GM23248 (cell line): ENCODE data around the gene BATF. TPM values are rescaled to one million over a fixed set of nuclear protein-coding genes. Genes with fewer than 3 reads are reported as not detected.

Experiments
- DNase-seq: peaks from one replicate; pipeline ENCODE4 v3.0.0-alpha.2; 2015
- H2AFZ ChIP-seq: fragments of 200-600 bp; sonication (generic); 2 replicates; pipeline ENCODE4 v1.6.1; 2016; ENCODE audit warnings: antibody characterized with exemption
- H3F3A ChIP-seq: fragments of 200-600 bp; sonication (generic); 2 replicates; pipeline ENCODE4 v1.6.1; 2016; ENCODE audit warnings: mild to moderate bottlenecking, antibody characterized with exemption, mixed run types; ENCODE audit not compliant: insufficient read depth
- H3K27ac ChIP-seq: fragments of 200-600 bp; sonication (generic); 2 replicates; pipeline ENCODE4 v1.5.1; 2016; ENCODE audit warnings: mild to moderate bottlenecking
- H3K27me3 ChIP-seq: fragments of 200-600 bp; sonication (generic); replicated peaks from 2 replicates; pipeline ENCODE4 v1.6.1; 2016; ENCODE audit warnings: mild to moderate bottlenecking; ENCODE audit not compliant: insufficient read depth
- H3K36me3 ChIP-seq: fragments of 200-600 bp; sonication (generic); 2 replicates; pipeline ENCODE4 v1.6.1; 2016; ENCODE audit warnings: low read depth, mild to moderate bottlenecking
- H3K4me1 ChIP-seq: fragments of 200-600 bp; sonication (generic); 2 replicates; pipeline ENCODE4 v1.6.1; 2016; ENCODE audit warnings: mild to moderate bottlenecking; ENCODE audit not compliant: insufficient read depth
- H3K4me2 ChIP-seq: fragments of 200-600 bp; sonication (generic); one replicate; pipeline ENCODE4 v1.6.1; 2016; ENCODE audit warnings: mild to moderate bottlenecking; ENCODE audit not compliant: unreplicated experiment
- H3K4me3 ChIP-seq: fragments of 200-600 bp; sonication (generic); 2 replicates; pipeline ENCODE4 v1.5.1; 2016; ENCODE audit warnings: mild to moderate bottlenecking
- H3K79me2 ChIP-seq: fragments of 200-600 bp; sonication (generic); 2 replicates; pipeline ENCODE4 v1.6.1; 2016; ENCODE audit warnings: mild to moderate bottlenecking; ENCODE audit not compliant: insufficient read depth
- H3K9ac ChIP-seq: fragments of 200-600 bp; sonication (generic); 2 replicates; pipeline ENCODE4 v1.6.1; 2016; ENCODE audit warnings: mild to moderate bottlenecking
- H3K9me2 ChIP-seq: fragments of 200-600 bp; sonication (generic); 2 replicates; pipeline ENCODE4 v1.6.1; 2016; ENCODE audit warnings: mixed run types, mild to moderate bottlenecking, moderate library complexity; ENCODE audit not compliant: insufficient read depth
- H3K9me3 ChIP-seq: fragments of 200-600 bp; sonication (generic); one replicate; pipeline ENCODE4 v1.6.1; 2017; ENCODE audit warnings: low read depth
- H4K20me1 ChIP-seq: fragments of 200-600 bp; sonication (generic); 2 replicates; pipeline ENCODE4 v1.6.0; 2016; ENCODE audit not compliant: insufficient read depth
- EZH2 ChIP-seq: fragments of 200-600 bp; sonication (generic); IDR thresholded peaks from 2 replicates; pipeline ENCODE4 v1.6.1; 2018; ENCODE audit warnings: antibody characterized with exemption, mild to moderate bottlenecking; ENCODE audit not compliant: insufficient read depth, poor library complexity, severe bottlenecking
- EZH2phosphoT487 ChIP-seq: fragments of 200-600 bp; sonication (generic); IDR thresholded peaks from 2 replicates; pipeline ENCODE4 v1.6.1; 2018; ENCODE audit warnings: antibody characterized with exemption, moderate library complexity, mild to moderate bottlenecking, low read depth; ENCODE audit not compliant: insufficient read depth
- WGBS, 2 experiments: methylation state at CpG; one replicate each; pipeline ENCODE4 v1.1.6; 2015 to 2017; ENCODE audit warnings: low lambda C conversion rate in 2 of 2, low coverage in 1 of 2; ENCODE audit errors: missing lambda C conversion rate in 2 of 2; 5-methylcytosine and 5-hydroxymethylcytosine counted together
- in situ Hi-C: fragments of 300-500 bp; cut with MboI; formaldehyde crosslinking; loops from 2 replicates; pipeline ENCODE4 v1.15.0; 2020
- polyA plus RNA-seq: library from polyadenylated mRNA; unstranded; fragments of >200 nt; fragmentation: Nextera tagmentation; extraction: Ambion mirVana; gene quantifications from 2 replicates; pipeline ENCODE4 v1.2.1, GENCODE V29; 2016
- total RNA-seq: library from RNA; depleted of rRNA; stranded (reverse); fragments of >200 nt; shearing (Covaris generic); gene quantifications from 2 replicates; pipeline ENCODE4 v1.2.3, GENCODE V29; 2014

BATF gene
- total and polyA plus RNA-seq, 2 experiments from 2014 or later: not detected

DNA sequence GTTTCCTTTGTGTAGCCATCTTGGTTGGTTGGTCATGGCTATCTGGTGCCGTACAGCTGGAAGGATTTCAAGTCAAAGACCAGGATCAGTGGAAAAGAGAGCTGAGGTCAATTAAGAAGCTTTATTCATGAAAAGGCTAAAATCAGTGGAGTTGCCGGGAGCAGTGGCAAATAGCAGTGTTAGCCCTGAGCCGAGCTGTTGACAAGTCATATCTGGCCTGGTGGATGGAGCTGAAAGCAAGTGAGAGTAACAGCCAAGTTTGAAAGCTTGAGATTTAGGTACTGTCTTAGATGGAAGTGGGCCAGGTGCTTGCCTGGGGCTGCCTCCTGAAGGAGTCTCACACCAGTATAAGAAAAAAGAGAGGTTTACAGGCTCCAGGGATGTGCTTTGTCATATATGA, 9.0 kb downstream of the BATF start:
- no peaks in the 10 kb centered on the region for H3K79me2 ChIP-seq
- no peak overlapping the region for H2AFZ ChIP-seq
- H3K9me2 ChIP-seq: no peaks in the 10 kb centered on the region
- H3K4me2 ChIP-seq: no peak overlapping the region
- H3K4me3 ChIP-seq: no peak overlapping the region
- DNase-seq: no peak
- peaks cover 16% of the 10 kb centered on the region; the same call in 1 of the 2 replicates for H3F3A ChIP-seq
- no peak overlapping the region for H3K27ac ChIP-seq
- H4K20me1 ChIP-seq: no peaks in the 10 kb centered on the region
- no peak overlapping the region for H3K9ac ChIP-seq
- no peaks in the 10 kb centered on the region for H3K36me3 ChIP-seq
- peaks cover 9% of the 10 kb centered on the region for H3K4me1 ChIP-seq
- in situ Hi-C loops: no loop called here
- H3K9me3 ChIP-seq: no peaks in the 10 kb centered on the region
- 96 to 99% methylated on average over 3 of the region's 3 CpGs for WGBS, 2 experiments
- no peak for TF ChIP-seq EZH2
- TF ChIP-seq EZH2phosphoT487: no peak
- no peaks in the 10 kb centered on the region for H3K27me3 ChIP-seq

DNA sequence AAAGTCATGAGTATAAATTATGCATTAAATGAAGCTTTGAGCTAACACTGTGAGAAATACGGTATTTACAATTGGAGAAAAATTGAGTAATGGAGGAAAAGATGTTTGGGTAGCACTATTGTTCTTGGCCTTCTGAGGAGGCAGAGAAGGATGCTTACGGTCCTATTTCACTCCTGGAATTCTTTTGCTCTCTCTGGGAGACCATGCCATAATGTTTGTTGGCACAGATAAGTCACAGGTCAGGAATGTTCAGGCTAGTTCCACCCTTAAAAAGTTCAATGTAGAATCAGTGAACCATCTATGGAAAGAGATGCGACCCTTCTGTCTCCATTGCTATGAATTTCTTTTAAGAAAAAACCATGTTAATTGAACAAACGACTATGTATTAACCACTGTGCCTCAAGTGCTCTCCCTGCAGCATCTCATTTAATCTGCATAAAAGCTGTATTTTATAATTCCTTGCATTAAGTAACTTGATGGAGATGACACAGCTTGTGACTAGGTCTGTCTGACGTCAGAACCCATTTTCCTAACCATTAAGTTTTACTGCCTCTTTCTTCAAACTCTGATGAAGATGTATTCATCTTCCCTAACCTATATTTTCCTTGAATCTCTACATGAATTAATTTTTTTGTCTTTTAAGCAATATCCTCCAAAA, 9.5 kb downstream of the BATF start:
- no peak overlapping the region for H3K4me2 ChIP-seq
- H3K4me1 ChIP-seq: peaks cover 10% of the 10 kb centered on the region
- TF ChIP-seq EZH2phosphoT487 (no peak), EZH2 (no peak)
- H3K9me2 ChIP-seq: no peaks in the 10 kb centered on the region
- no peaks in the 10 kb centered on the region for H4K20me1 ChIP-seq
- 74 to 76% methylated on average over 5 of the region's 5 CpGs for WGBS, 2 experiments
- no peaks in the 10 kb centered on the region for H3K27me3 ChIP-seq
- H3K9me3 ChIP-seq: no peaks in the 10 kb centered on the region
- no peak overlapping the region for H2AFZ ChIP-seq
- no peak for DNase-seq
- no peak overlapping the region for H3K9ac ChIP-seq
- no peak overlapping the region for H3K4me3 ChIP-seq
- no peak overlapping the region for H3K27ac ChIP-seq
- H3F3A ChIP-seq: peaks cover 17% of the 10 kb centered on the region; the same call in 1 of the 2 replicates
- no peaks in the 10 kb centered on the region for H3K36me3 ChIP-seq
- in situ Hi-C loops: no loop called here
- H3K79me2 ChIP-seq: no peaks in the 10 kb centered on the region

DNA sequence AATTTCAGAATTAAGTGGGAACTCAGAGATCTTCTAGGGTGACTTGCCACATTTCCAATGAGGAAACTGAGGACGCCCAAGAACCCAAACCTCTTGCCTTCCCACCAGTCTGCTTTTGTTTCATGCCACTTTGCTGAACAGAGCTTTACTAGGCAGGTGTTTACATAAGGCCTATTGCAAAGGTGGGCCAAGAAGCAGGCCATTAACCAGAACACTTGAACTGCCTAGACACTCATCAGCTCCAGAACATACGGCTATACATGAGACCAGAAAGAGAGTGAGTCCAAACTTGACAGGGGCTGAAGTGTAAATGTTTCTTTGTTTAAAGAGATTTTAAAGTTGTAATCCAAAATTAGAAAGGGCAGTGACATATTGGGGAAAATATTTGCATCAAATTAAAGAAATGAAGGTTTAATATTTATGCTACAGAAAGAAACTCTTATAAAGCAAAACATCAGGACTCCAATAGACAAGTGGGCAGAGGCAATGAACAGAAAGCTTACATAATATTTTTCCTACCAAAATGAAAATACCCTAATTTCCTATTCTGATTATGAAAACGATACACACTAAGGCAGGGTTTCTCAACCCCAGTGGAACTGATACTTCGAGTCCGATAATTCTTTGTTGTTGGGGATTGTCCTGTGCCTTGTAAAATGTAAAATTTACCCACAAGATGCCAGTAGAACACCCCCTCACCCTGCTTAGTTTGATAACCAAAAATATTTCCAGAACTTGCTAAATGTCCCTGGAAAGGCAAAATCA, 11.7 kb downstream of the BATF start:
- no peaks in the 10 kb centered on the region for H3K79me2 ChIP-seq
- H3F3A ChIP-seq: peaks cover 17% of the 10 kb centered on the region; the same call in 1 of the 2 replicates
- no peak for DNase-seq
- H2AFZ ChIP-seq: no peak overlapping the region
- H3K4me1 ChIP-seq: peaks cover 10% of the 10 kb centered on the region
- no peak overlapping the region for H3K9ac ChIP-seq
- no peaks in the 10 kb centered on the region for H3K27me3 ChIP-seq
- H3K4me2 ChIP-seq: no peak overlapping the region
- H3K27ac ChIP-seq: no peak overlapping the region
- no peaks in the 10 kb centered on the region for H3K36me3 ChIP-seq
- TF ChIP-seq EZH2 (no peak), EZH2phosphoT487 (no peak)
- no peaks in the 10 kb centered on the region for H3K9me3 ChIP-seq
- H3K9me2 ChIP-seq: no peaks in the 10 kb centered on the region
- 71 to 73% methylated on average over 5 of the region's 5 CpGs for WGBS, 2 experiments
- no peaks in the 10 kb centered on the region for H4K20me1 ChIP-seq
- in situ Hi-C loops: no loop called here
- no peak overlapping the region for H3K4me3 ChIP-seq

DNA sequence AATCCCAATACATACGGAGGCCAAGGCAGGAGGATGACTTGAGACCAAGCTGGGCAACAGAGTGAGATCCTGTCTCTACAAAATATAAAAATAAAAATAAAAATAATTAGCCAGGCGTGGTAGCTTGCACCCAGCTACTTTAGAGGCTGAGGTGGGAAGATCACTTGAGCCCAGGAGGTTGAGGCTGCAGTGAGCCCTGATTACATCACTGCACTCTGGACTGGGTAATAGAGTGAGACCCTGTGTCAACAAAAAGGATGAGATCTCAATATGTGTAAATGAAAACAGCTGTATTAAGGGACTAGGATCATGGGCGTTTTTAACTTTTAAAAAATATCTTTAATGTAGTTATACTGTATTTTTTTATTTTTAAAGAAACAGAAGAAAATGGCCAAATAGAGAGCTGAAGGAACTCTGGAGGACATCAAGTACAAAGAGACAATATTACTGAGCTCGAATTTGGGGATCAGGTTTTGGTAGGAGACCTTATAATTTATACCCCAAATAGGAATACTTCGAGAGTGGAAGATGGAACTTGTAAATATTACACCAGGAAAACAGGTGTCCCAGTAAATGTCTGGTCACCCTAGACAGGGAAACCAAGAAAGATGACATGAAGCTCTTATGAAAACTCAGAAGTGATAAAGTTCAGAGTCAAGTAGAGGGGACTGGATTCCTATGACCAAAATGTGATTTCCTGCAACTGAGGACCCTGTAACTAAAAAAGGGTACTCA, 13.1 kb downstream of the BATF start:
- H3K36me3 ChIP-seq: no peaks in the 10 kb centered on the region
- WGBS, 2 experiments: 50 to 52% methylated on average over 5 of the region's 5 CpGs

More for the DNA sequence above, 13.1 kb downstream of the BATF start:
- Histone ChIP-seq H4K20me1 (no peaks in the 10 kb centered on the region), H2AFZ (no peak overlapping the region), H3K9me3 (no peaks in the 10 kb centered on the region), H3K4me1 (peaks cover 10% of the 10 kb centered on the region), H3K27ac (no peak overlapping the region), H3K4me3 (no peak overlapping the region), H3F3A (peaks cover 17% of the 10 kb centered on the region; the same call in 1 of the 2 replicates), H3K4me2 (peak overlapping the region; percentile 37), H3K9ac (no peak overlapping the region), H3K79me2 (no peaks in the 10 kb centered on the region), H3K9me2 (no peaks in the 10 kb centered on the region), H3K27me3 (no peaks in the 10 kb centered on the region)
- in situ Hi-C loops: no loop called here
- no peak for DNase-seq
- no peak for TF ChIP-seq EZH2
- no peak for TF ChIP-seq EZH2phosphoT487
